HepG2 (cell line): ENCODE measurements around the gene DENND4A. TPM values are rescaled to one million over a fixed set of nuclear protein-coding genes. Genes with fewer than 3 reads are reported as not detected.
A peak's percentile ranks its signal among the peaks of the same experiment; 100 is the strongest.

ENCODE experiments used
- AHR ChIP-seq: IDR thresholded peaks from 2 replicates; pipeline ENCODE4 v1.6.1; 2018; ENCODE audit warnings: missing genetic modification reagents, missing compliant biosample characterization
- GABPB1 ChIP-seq: IDR thresholded peaks from 2 replicates; pipeline ENCODE4 v1.6.1; 2016; ENCODE audit warnings: mild to moderate bottlenecking, missing genetic modification reagents, moderate library complexity, missing compliant biosample characterization
- GLI4 ChIP-seq: sonication (generic); formaldehyde crosslinking; IDR thresholded peaks from 2 replicates; pipeline ENCODE4 v1.5.1; 2020; ENCODE audit warnings: missing genetic modification reagents, mild to moderate bottlenecking, moderate library complexity, borderline replicate concordance
- GTF2F1 ChIP-seq: fragments of 150-350 bp; IDR thresholded peaks from 2 replicates; pipeline ENCODE4 v1.6.1; 2014; ENCODE audit warnings: low read length
- HCFC1 ChIP-seq: fragments of 150-350 bp; IDR thresholded peaks from 2 replicates; pipeline ENCODE4 v1.6.1; 2014; ENCODE audit warnings: low read depth, low read length
- HDAC6 ChIP-seq: fragments of 200-600 bp; sonication (generic); IDR thresholded peaks from 2 replicates; pipeline ENCODE4 v1.7.0; 2017; ENCODE audit warnings: mild to moderate bottlenecking, antibody characterized with exemption, low read length, low read depth
- HMG20A ChIP-seq: IDR thresholded peaks from 2 replicates; pipeline ENCODE4 v1.6.1; 2016; ENCODE audit warnings: borderline replicate concordance
- KMT2B ChIP-seq: IDR thresholded peaks from 2 replicates; pipeline ENCODE4 v1.6.1; 2016; ENCODE audit warnings: missing genetic modification reagents, missing compliant biosample characterization
- MED8 ChIP-seq: sonication (generic); formaldehyde crosslinking; IDR thresholded peaks from 2 replicates; pipeline ENCODE4 v1.8.1; 2023; ENCODE audit warnings: mild to moderate bottlenecking, missing genetic modification reagents; ENCODE audit not compliant: insufficient replicate concordance
- MLLT10 ChIP-seq: sonication (generic); formaldehyde crosslinking; IDR thresholded peaks from 2 replicates; pipeline ENCODE4 v1.4.0; 2020; ENCODE audit warnings: missing genetic modification reagents
- PCBP1 ChIP-seq: fragments of 200-400 bp; formaldehyde crosslinking; IDR thresholded peaks from 2 replicates; pipeline ENCODE4 v1.6.1; 2017; ENCODE audit warnings: mild to moderate bottlenecking, low read depth, low read length, borderline replicate concordance
- SIN3B ChIP-seq: fragments of 150-350 bp; IDR thresholded peaks from 2 replicates; pipeline ENCODE4 v1.6.1; 2014; ENCODE audit warnings: low read length
- SRY ChIP-seq: sonication (generic); formaldehyde crosslinking; IDR thresholded peaks from 2 replicates; pipeline ENCODE4 v1.8.0; 2022; ENCODE audit warnings: mild to moderate bottlenecking, missing genetic modification reagents
- SYNCRIP ChIP-seq: fragments of 200-400 bp; formaldehyde crosslinking; IDR thresholded peaks from 2 replicates; pipeline ENCODE4 v1.6.1; 2018; ENCODE audit warnings: mild to moderate bottlenecking, low read depth, low read length; ENCODE audit not compliant: insufficient read depth
- ZBTB20 ChIP-seq: sonication (generic); formaldehyde crosslinking; IDR thresholded peaks from 2 replicates; pipeline ENCODE4 v1.8.1; 2023; ENCODE audit warnings: missing genetic modification reagents, low read depth, mild to moderate bottlenecking, borderline replicate concordance
- ZFP36 ChIP-seq: fragments of 150-350 bp; IDR thresholded peaks from 2 replicates; pipeline ENCODE4 v1.6.1; 2018; ENCODE audit warnings: borderline replicate concordance, low read length, low read depth; ENCODE audit not compliant: partially characterized antibody
- ZNF136 ChIP-seq: sonication (generic); formaldehyde crosslinking; IDR thresholded peaks from 2 replicates; pipeline ENCODE4 v1.8.1; 2022; ENCODE audit warnings: low read depth, mild to moderate bottlenecking, moderate library complexity, missing genetic modification reagents
- ZNF672 ChIP-seq: sonication (generic); formaldehyde crosslinking; IDR thresholded peaks from 2 replicates; pipeline ENCODE4 v1.8.1; 2022; ENCODE audit warnings: missing genetic modification reagents
- ZNF704 ChIP-seq: sonication (generic); formaldehyde crosslinking; IDR thresholded peaks from 2 replicates; pipeline ENCODE4 v1.8.1; 2023; ENCODE audit warnings: mild to moderate bottlenecking, inconsistent platforms, moderate library complexity, missing genetic modification reagents, borderline replicate concordance
- ZNF841 ChIP-seq: sonication (generic); formaldehyde crosslinking; IDR thresholded peaks from 2 replicates; pipeline ENCODE4 v1.8.1; 2023; ENCODE audit warnings: missing genetic modification reagents, borderline replicate concordance
- polyA plus RNA-seq, 8 experiments: library from polyadenylated mRNA; depleted of rRNA in 3 of 8; stranded (reverse) in 7 of 8; unstranded in 1 of 8; fragments of >200 nt; fragmentation: Illumina TruSeq in 4 of 8; extraction: Trizol in 4 of 8; gene quantifications; 2 replicates each; pipeline versions ENCODE4 v1.2.1 to v1.2.3, GENCODE V29; 2011 to 2016; ENCODE audit warnings: low read depth in 4 of 8, missing spikeins in 1 of 8, mixed read lengths in 1 of 8; ENCODE audit not compliant: insufficient read depth in 1 of 8
- total RNA-seq, 5 experiments: library from RNA; depleted of rRNA; stranded (reverse); fragments of >200 nt; fragmentation: Illumina TruSeq; extraction: Trizol; gene quantifications; 2 replicates each; pipeline ENCODE4 v1.2.3, GENCODE V29; 2016; ENCODE audit warnings: low read depth in 1 of 5
- TF ChIP-seq, protein P1 (sequence below): IDR thresholded peaks from 2 replicates; pipeline ENCODE4 v1.6.1; 2016
- TF ChIP-seq, protein P2 (sequence below): sonication (generic); formaldehyde crosslinking; conservative IDR thresholded peaks from 2 replicates; pipeline ENCODE4 v1.8.1; 2023; ENCODE audit warnings: missing genetic modification reagents
- TF ChIP-seq, protein P3 (sequence below): sonication (generic); formaldehyde crosslinking; IDR thresholded peaks from 2 replicates; pipeline ENCODE4 v1.8.0; 2022; ENCODE audit warnings: mild to moderate bottlenecking, missing genetic modification reagents, borderline replicate concordance

DENND4A gene
- total and polyA plus RNA-seq, 2 of the 13 experiments (the other 11 are each of a cell fraction or from before 2014, with no cell fraction given): 13.2 to 18.6 TPM

- peak; percentile 70 for TF ChIP-seq HCFC1
- TF ChIP-seq ZFP36: no peak
- no peak for TF ChIP-seq MLLT10 (CRISPR knock-in tag)
- TF ChIP-seq SYNCRIP: no peak
- TF ChIP-seq GLI4 (CRISPR knock-in tag): 0 out of 2 replicates have a peak, but pooled peaks have one; percentile 30
- peak; percentile 78 for TF ChIP-seq MED8 (CRISPR knock-in tag)
- peak; percentile 99 for TF ChIP-seq KMT2B (CRISPR knock-in tag)
- TF ChIP-seq, protein P1, sequence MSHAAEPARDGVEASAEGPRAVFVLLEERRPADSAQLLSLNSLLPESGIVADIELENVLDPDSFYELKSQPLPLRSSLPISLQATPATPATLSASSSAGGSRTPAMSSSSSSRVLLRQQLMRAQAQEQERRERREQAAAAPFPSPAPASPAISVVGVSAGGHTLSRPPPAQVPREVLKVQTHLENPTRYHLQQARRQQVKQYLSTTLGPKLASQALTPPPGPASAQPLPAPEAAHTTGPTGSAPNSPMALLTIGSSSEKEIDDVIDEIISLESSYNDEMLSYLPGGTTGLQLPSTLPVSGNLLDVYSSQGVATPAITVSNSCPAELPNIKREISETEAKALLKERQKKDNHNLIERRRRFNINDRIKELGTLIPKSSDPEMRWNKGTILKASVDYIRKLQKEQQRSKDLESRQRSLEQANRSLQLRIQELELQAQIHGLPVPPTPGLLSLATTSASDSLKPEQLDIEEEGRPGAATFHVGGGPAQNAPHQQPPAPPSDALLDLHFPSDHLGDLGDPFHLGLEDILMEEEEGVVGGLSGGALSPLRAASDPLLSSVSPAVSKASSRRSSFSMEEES (CRISPR knock-in tag): peak; percentile 78
- TF ChIP-seq ZNF672 (CRISPR knock-in tag): no peak
- 0 out of 2 replicates have a peak, but pooled peaks have one; percentile 63 for TF ChIP-seq ZNF841 (CRISPR knock-in tag)
- TF ChIP-seq ZNF136 (CRISPR knock-in tag): peak; percentile 88; the same call in 1 of the 2 replicates
- TF ChIP-seq GABPB1: peak; percentile 99
- peak; percentile 32; the same call in 1 of the 2 replicates for TF ChIP-seq HMG20A (CRISPR knock-in tag)
- no peak for TF ChIP-seq GTF2F1
- no peak for TF ChIP-seq HDAC6
- TF ChIP-seq ZBTB20 (CRISPR knock-in tag): 0 out of 2 replicates have a peak, but pooled peaks have one; percentile 83
- peak; percentile 88 for TF ChIP-seq PCBP1
- TF ChIP-seq, protein P2, sequence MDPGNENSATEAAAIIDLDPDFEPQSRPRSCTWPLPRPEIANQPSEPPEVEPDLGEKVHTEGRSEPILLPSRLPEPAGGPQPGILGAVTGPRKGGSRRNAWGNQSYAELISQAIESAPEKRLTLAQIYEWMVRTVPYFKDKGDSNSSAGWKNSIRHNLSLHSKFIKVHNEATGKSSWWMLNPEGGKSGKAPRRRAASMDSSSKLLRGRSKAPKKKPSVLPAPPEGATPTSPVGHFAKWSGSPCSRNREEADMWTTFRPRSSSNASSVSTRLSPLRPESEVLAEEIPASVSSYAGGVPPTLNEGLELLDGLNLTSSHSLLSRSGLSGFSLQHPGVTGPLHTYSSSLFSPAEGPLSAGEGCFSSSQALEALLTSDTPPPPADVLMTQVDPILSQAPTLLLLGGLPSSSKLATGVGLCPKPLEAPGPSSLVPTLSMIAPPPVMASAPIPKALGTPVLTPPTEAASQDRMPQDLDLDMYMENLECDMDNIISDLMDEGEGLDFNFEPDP: no peak
- peak; percentile 86 for TF ChIP-seq SIN3B
- TF ChIP-seq AHR (CRISPR knock-in tag): peak; percentile 96
- TF ChIP-seq, protein P3, sequence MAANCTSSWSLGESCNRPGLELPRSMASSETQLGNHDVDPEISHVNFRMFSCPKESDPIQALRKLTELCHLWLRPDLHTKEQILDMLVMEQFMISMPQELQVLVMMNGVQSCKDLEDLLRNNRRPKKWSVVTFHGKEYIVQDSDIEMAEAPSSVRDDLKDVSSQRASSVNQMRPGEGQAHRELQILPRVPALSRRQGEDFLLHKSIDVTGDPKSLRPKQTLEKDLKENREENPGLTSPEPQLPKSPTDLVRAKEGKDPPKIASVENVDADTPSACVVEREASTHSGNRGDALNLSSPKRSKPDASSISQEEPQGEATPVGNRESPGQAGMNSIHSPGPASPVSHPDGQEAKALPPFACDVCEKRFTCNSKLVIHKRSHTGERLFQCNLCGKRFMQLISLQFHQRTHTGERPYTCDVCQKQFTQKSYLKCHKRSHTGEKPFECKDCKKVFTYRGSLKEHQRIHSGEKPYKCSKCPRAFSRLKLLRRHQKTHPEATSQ (CRISPR knock-in tag): peak; percentile 96; the same call in 1 of the 2 replicates
- TF ChIP-seq SRY (CRISPR knock-in tag): peak; percentile 96
- peak; percentile 24; the same call in 1 of the 2 replicates for TF ChIP-seq ZNF704 (CRISPR knock-in tag)
Observed at GRCh38 chr15:65610871-65611718, 181.0 kb downstream of the DENND4A start, which contains the start of gene INTS14 (continued).
